NCI-H1105 treated with DMSO at 0.1 percent for 48 hours (cell line): ENCODE data around the gene RNH1.
"Not testable (repeated sequence)": the region's sequence is repeated elsewhere in the genome, so short reads cannot be mapped to it uniquely, and the experiment has no call there.

Experiments used
- DNase-seq: peaks from one replicate; lab custom pipeline; 2025; lab: John Stamatoyannopoulos, UW

RNH1 gene

GRCh38 chr11:520428-521176, 13.6 kb upstream of the RNH1 start:
- DNase-seq: no peak

- DNase-seq: no peak
Observed at GRCh38 chr11:518463-519202, 11.6 kb upstream of the RNH1 start.

GRCh38 chr11:516918-517685, 10.1 kb upstream of the RNH1 start:
- DNase-seq: not testable (repeated sequence)

GRCh38 chr11:516400-516799, 9.4 kb upstream of the RNH1 start:
- no peak for DNase-seq

- no peak for DNase-seq
Observed at GRCh38 chr11:515131-515530, 8.1 kb upstream of the RNH1 start.

GRCh38 chr11:514606-515005, 7.6 kb upstream of the RNH1 start:
- DNase-seq: no peak

- no peak for DNase-seq
Observed at GRCh38 chr11:512761-513595, 5.9 kb upstream of the RNH1 start.

GRCh38 chr11:508956-509355, 1.9 kb upstream of the RNH1 start:
- DNase-seq: no peak

- DNase-seq: no peak
Observed at GRCh38 chr11:507727-508515, 879 bp upstream of the RNH1 start.

- peak; percentile 92 for DNase-seq
Observed at GRCh38 chr11:506238-506994, 626 bp downstream of the RNH1 start.

GRCh38 chr11:504994-505344, 2.1 kb downstream of the RNH1 start:
- DNase-seq: no peak

GRCh38 chr11:504053-504993, 2.7 kb downstream of the RNH1 start:
- DNase-seq: no peak

GRCh38 chr11:503179-503981, 3.7 kb downstream of the RNH1 start:
- DNase-seq: no peak

- no peak for DNase-seq
Observed at GRCh38 chr11:502288-503178, 4.5 kb downstream of the RNH1 start.

- DNase-seq: no peak
Observed at GRCh38 chr11:501683-502287, 5.3 kb downstream of the RNH1 start.

GRCh38 chr11:501001-501682, 5.9 kb downstream of the RNH1 start:
- no peak for DNase-seq
